ENCODE results near the gene IYD. TPM values are rescaled to one million over a fixed set of nuclear protein-coding genes. Genes with fewer than 3 reads are reported as not detected.

Gene IYD
- total and polyA plus RNA-seq, 2 donors (not counting 1 experiment from before 2014, with no cell fraction given), result not detected

- Histone ChIP-seq H3K9me3 (ENCODE audit: control insufficient read depth, insufficient read depth, low read depth, low read length) (no peaks in the 10 kb centered on the region), H4K20me1 (ENCODE audit: control insufficient read depth, extremely low read depth, insufficient read depth, low read length) (no peaks in the 10 kb centered on the region), H2AFZ (ENCODE audit: low read length) (no peak overlapping the region), H3K36me3 (ENCODE audit: control insufficient read depth, insufficient read depth, low read length) (no peaks in the 10 kb centered on the region), H3K27ac (ENCODE audit: insufficient read depth, low read length) (no peak overlapping the region), H3K4me3 (replicated peaks in 1 of 4; ENCODE audit: control extremely low read depth in 1 of 4, insufficient read depth in 1 of 4, low read depth in 3 of 4, low read length in 4 of 4) (no peak overlapping the region), H3K79me2 (ENCODE audit: control insufficient read depth, insufficient read depth, low read length) (no peaks in the 10 kb centered on the region), H3K27me3 (ENCODE audit: control insufficient read depth, insufficient read depth, low read length) (no peaks in the 10 kb centered on the region), H3K4me2 (ENCODE audit: extremely low read depth, insufficient read depth, low read length) (no peak overlapping the region), H3K4me1 (ENCODE audit: control insufficient read depth, extremely low read depth, insufficient read depth, low read length) (no peaks in the 10 kb centered on the region), H3K9ac (ENCODE audit: insufficient read depth, low read length) (no peak overlapping the region)
- DNase-seq (ENCODE audit: low read depth in 2 of 2), result peak in 1 of 2 donors; percentile 19
- no peak for TF ChIP-seq CTCF (conservative IDR thresholded peaks at IDR 0.05 in 1 of 2, IDR thresholded peaks at IDR 0.05 in 1 of 2; ENCODE audit: low read depth in 1 of 2, low read length in 2 of 2)
Observed at GRCh38 chr6:150435832-150436231, 67.0 kb downstream of the IYD start.

GRCh38 chr6:150439373-150439772 is 70.6 kb downstream of the IYD start:
- Histone ChIP-seq H3K27me3 (ENCODE audit: control insufficient read depth, insufficient read depth, low read length) (no peaks in the 10 kb centered on the region), H3K4me1 (ENCODE audit: control insufficient read depth, extremely low read depth, insufficient read depth, low read length) (no peaks in the 10 kb centered on the region), H3K27ac (ENCODE audit: insufficient read depth, low read length) (no peak overlapping the region), H3K36me3 (ENCODE audit: control insufficient read depth, insufficient read depth, low read length) (no peaks in the 10 kb centered on the region), H3K9ac (ENCODE audit: insufficient read depth, low read length) (no peak overlapping the region), H4K20me1 (ENCODE audit: control insufficient read depth, extremely low read depth, insufficient read depth, low read length) (no peaks in the 10 kb centered on the region), H3K9me3 (ENCODE audit: control insufficient read depth, insufficient read depth, low read depth, low read length) (no peaks in the 10 kb centered on the region), H3K4me2 (ENCODE audit: extremely low read depth, insufficient read depth, low read length) (no peak overlapping the region), H3K79me2 (ENCODE audit: control insufficient read depth, insufficient read depth, low read length) (no peaks in the 10 kb centered on the region), H2AFZ (ENCODE audit: low read length) (no peak overlapping the region), H3K4me3 (replicated peaks in 1 of 4; ENCODE audit: control extremely low read depth in 1 of 4, insufficient read depth in 1 of 4, low read depth in 3 of 4, low read length in 4 of 4) (no peak overlapping the region)
- DNase-seq (ENCODE audit: low read depth in 2 of 2), result no peak
- no peak for TF ChIP-seq CTCF (conservative IDR thresholded peaks at IDR 0.05 in 1 of 2, IDR thresholded peaks at IDR 0.05 in 1 of 2; ENCODE audit: low read depth in 1 of 2, low read length in 2 of 2)
- TF ChIP-seq EZH2 (IDR thresholded peaks at IDR 0.05; ENCODE audit: low read length, missing control alignments), result no peak

GRCh38 chr6:150443621-150444020 is 74.8 kb downstream of the IYD start:
- Histone ChIP-seq H3K4me2 (ENCODE audit: extremely low read depth, insufficient read depth, low read length) (no peak overlapping the region), H3K79me2 (ENCODE audit: control insufficient read depth, insufficient read depth, low read length) (no peaks in the 10 kb centered on the region), H3K9me3 (ENCODE audit: control insufficient read depth, insufficient read depth, low read depth, low read length) (no peaks in the 10 kb centered on the region), H3K9ac (ENCODE audit: insufficient read depth, low read length) (no peak overlapping the region), H3K36me3 (ENCODE audit: control insufficient read depth, insufficient read depth, low read length) (no peaks in the 10 kb centered on the region), H2AFZ (ENCODE audit: low read length) (no peak overlapping the region), H4K20me1 (ENCODE audit: control insufficient read depth, extremely low read depth, insufficient read depth, low read length) (no peaks in the 10 kb centered on the region), H3K27me3 (ENCODE audit: control insufficient read depth, insufficient read depth, low read length) (no peaks in the 10 kb centered on the region), H3K4me1 (ENCODE audit: control insufficient read depth, extremely low read depth, insufficient read depth, low read length) (no peaks in the 10 kb centered on the region), H3K27ac (ENCODE audit: insufficient read depth, low read length) (no peak overlapping the region), H3K4me3 (replicated peaks in 1 of 4; ENCODE audit: control extremely low read depth in 1 of 4, insufficient read depth in 1 of 4, low read depth in 3 of 4, low read length in 4 of 4) (no peak overlapping the region)
- no peak for DNase-seq (ENCODE audit: low read depth in 2 of 2)
- TF ChIP-seq EZH2 (IDR thresholded peaks at IDR 0.05; ENCODE audit: low read length, missing control alignments) (no peak), CTCF (conservative IDR thresholded peaks at IDR 0.05 in 1 of 2, IDR thresholded peaks at IDR 0.05 in 1 of 2; ENCODE audit: low read depth in 1 of 2, low read length in 2 of 2) (no peak)

Measured in fibroblast of lung (primary cell).